Endothelial cell (in vitro differentiated cells): ENCODE results near the gene ZDHHC22. TPM values are rescaled to one million over a fixed set of nuclear protein-coding genes. Genes with fewer than 3 reads are reported as not detected.

Source experiments
- DNase-seq: peaks from one replicate; pipeline ENCODE4 v3.0.0; 2021; ENCODE audit warnings: low spot score
- H3K27ac Mint-ChIP-seq: one replicate; pipeline ENCODE4 v1.8.0; 2021; ENCODE audit warnings: mixed read lengths, inconsistent platforms; ENCODE audit not compliant: unreplicated experiment
- H3K27me3 Mint-ChIP-seq: one replicate; pipeline ENCODE4 v1.8.0; 2021; ENCODE audit warnings: mild to moderate bottlenecking, moderate library complexity, mixed read lengths, inconsistent platforms; ENCODE audit not compliant: unreplicated experiment
- H3K36me3 Mint-ChIP-seq: one replicate; pipeline ENCODE4 v1.8.0; 2021; ENCODE audit warnings: mild to moderate bottlenecking, low read depth, mixed read lengths, inconsistent platforms; ENCODE audit not compliant: unreplicated experiment
- H3K4me1 Mint-ChIP-seq: one replicate; pipeline ENCODE4 v1.8.0; 2021; ENCODE audit warnings: mild to moderate bottlenecking, mixed read lengths, inconsistent platforms; ENCODE audit not compliant: unreplicated experiment
- H3K4me3 Mint-ChIP-seq: one replicate; pipeline ENCODE4 v1.8.0; 2021; ENCODE audit warnings: mild to moderate bottlenecking, mixed read lengths, inconsistent platforms; ENCODE audit not compliant: unreplicated experiment
- H3K9me3 Mint-ChIP-seq: one replicate; pipeline ENCODE4 v1.8.0; 2021; ENCODE audit warnings: mixed read lengths, inconsistent platforms; ENCODE audit not compliant: unreplicated experiment
- total RNA-seq: library from RNA; stranded (reverse); fragmentation: NEBNext Ultra II Directional; extraction: Animal tissue kit (Norgen Biotek cat#: 25700); gene quantifications from one replicate; pipeline ENCODE4 v1.2.1, GENCODE V29; 2021; ENCODE audit not compliant: unreplicated experiment
- TF ChIP-seq, protein P1 (sequence below): fragments of 200-600 bp; sonication (generic); IDR thresholded peaks from one replicate; pipeline ENCODE4 v1.5.0; 2021; ENCODE audit warnings: antibody characterized with exemption; ENCODE audit not compliant: unreplicated experiment

Gene ZDHHC22
- total RNA-seq, 1 donor from 2014 or later, result 12.0 TPM

DNA sequence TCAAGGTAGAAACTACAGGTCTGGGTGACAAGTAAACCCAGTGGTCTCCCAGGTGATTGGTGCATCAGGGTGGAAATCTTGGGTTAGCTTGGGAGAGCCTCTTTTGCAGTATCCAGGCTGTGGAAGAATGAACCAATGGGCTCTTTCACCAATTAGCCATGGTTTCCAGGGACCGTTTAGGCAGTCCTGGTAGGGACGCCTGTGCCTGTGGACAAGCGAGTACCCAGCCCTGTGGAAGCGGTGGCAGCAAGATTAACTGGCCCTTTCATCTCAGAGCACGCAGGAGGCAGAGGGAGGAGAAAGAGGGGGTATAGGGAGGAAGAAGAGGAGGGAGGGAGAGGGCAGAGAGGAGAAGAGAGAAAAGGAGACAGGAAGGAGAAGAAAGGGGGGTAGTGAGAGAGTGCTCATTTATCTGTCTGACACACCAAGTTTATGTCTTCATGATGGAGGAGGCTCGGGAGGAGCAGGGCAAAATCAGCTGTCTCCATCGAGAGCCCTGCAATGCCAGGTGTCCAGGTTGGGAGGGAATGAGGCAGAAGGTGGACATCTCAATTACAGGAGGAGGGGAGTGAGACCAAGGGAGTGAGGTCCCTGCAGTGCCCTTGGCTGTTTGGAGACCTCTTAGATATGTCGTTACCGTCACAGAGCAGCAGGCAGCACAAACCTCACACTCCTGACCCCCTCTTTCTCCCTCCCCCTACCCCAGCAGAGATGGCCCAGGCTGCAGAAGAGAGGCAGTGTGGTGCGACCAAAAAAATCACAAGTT is 4.6 kb upstream of the ZDHHC22 start:
- H3K27me3 Mint-ChIP-seq, result peaks cover 9% of the 10 kb centered on the region
- H3K27ac Mint-ChIP-seq, result peak overlapping the region; percentile 13
- H3K4me3 Mint-ChIP-seq, result no peak overlapping the region
- TF ChIP-seq, protein P1, sequence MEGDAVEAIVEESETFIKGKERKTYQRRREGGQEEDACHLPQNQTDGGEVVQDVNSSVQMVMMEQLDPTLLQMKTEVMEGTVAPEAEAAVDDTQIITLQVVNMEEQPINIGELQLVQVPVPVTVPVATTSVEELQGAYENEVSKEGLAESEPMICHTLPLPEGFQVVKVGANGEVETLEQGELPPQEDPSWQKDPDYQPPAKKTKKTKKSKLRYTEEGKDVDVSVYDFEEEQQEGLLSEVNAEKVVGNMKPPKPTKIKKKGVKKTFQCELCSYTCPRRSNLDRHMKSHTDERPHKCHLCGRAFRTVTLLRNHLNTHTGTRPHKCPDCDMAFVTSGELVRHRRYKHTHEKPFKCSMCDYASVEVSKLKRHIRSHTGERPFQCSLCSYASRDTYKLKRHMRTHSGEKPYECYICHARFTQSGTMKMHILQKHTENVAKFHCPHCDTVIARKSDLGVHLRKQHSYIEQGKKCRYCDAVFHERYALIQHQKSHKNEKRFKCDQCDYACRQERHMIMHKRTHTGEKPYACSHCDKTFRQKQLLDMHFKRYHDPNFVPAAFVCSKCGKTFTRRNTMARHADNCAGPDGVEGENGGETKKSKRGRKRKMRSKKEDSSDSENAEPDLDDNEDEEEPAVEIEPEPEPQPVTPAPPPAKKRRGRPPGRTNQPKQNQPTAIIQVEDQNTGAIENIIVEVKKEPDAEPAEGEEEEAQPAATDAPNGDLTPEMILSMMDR, result no peak
- no peaks in the 10 kb centered on the region for H3K9me3 Mint-ChIP-seq
- DNase-seq, result no peak
- peaks cover 14% of the 10 kb centered on the region for H3K4me1 Mint-ChIP-seq
- no peaks in the 10 kb centered on the region for H3K36me3 Mint-ChIP-seq

DNA sequence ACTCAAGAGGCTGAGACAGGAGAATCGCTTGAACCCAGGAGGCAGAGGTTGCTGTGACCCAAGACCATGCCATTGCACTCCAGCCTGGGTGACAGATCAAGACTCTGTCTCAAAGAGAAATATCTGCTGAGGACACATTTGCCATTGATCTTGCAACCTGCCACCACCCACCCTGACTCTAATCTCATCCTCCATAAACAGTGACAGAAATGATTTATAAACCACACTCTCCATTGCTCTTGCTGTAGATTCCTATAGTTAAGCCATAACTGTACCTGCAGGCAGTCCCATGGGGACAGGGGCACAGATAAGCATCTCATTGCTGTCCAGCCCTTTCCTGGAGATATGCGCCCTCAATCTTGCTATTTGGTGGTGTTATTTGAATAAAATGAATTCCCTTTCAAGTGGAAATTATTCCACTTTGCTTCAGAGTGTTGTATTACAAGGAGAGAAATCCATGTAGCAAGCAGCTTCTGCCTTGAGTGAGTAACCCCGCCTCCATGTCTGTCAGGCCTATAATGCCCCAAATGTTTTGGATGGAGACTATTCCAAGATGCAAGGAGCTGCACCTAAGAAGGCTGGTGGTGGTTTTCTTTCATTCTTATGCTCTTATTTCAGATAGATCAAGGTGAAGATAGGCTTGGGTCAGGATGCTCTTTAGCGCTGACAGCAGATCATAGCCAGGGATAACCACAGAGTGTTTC is 3.0 kb upstream of the ZDHHC22 start:
- no peaks in the 10 kb centered on the region for H3K36me3 Mint-ChIP-seq
- no peak overlapping the region for H3K27ac Mint-ChIP-seq
- peaks cover 9% of the 10 kb centered on the region for H3K27me3 Mint-ChIP-seq
- TF ChIP-seq, protein P1, result no peak
- no peak for DNase-seq
- no peak overlapping the region for H3K4me3 Mint-ChIP-seq
- H3K4me1 Mint-ChIP-seq, result peaks cover 18% of the 10 kb centered on the region
- no peaks in the 10 kb centered on the region for H3K9me3 Mint-ChIP-seq

DNA sequence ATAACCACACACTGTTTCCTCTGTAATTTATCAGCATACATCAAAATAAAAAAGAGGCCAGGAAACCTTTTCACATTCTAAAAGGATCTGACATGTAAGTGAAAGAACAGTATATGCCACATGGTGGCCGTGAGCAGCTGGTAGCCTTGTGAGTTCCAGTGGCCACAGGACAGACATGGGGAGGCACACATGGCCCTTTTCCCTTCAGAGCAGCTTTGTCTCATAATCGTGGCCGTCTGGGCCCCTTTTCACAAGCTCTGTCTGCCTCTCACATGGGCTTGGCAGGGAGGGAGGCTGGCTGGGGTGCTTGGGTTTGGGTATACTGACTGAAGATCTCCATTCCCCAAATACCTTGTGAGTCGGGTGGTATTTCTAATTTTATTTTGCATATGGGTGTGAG is 1.5 kb upstream of the ZDHHC22 start:
- TF ChIP-seq, protein P1, result no peak
- Mint-ChIP-seq H3K27ac (no peak overlapping the region), H3K4me1 (peaks cover 23% of the 10 kb centered on the region), H3K27me3 (peaks cover 13% of the 10 kb centered on the region), H3K9me3 (no peaks in the 10 kb centered on the region), H3K4me3 (no peak overlapping the region), H3K36me3 (no peaks in the 10 kb centered on the region)
- DNase-seq, result no peak

DNA sequence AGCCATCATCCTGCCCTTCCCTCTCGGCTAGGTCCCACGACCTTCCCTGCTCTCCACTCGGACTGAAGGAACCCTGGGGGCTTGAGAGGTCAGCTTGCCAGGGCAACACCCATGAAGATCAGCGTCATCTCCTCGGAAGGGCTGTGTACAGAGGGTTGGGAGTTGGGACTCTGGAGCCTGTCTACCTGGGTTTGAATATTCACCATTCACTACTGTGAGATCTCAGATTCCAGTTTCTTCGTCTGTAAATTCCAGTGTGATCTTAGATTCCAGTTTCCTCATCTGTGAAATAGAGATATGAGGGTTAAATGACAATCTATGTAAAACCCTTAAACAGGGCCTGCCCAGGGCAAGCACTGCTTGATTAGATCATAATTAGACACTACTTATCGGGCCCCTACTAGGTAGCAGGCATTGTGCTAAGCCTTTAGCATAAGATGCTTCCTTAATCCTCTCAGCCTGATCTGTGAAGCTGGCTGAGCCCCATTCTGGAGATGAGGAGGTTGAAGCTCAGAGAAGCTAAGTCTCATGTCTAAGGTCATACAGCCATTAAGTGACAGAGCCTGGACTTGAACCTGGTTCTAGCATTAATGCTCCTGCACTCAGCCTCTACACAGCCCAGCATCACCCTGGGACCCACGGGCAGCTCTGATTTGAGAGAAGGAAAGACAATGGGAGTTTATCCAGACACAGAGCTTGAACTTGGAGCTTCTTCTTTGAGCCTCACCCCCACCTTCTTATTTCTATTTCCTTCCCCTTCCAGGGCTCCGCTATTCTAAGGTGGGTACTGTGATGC is 612 bp upstream of the ZDHHC22 start:
- Mint-ChIP-seq H3K36me3 (no peaks in the 10 kb centered on the region), H3K27ac (no peak overlapping the region), H3K9me3 (no peaks in the 10 kb centered on the region), H3K27me3 (peaks cover 13% of the 10 kb centered on the region), H3K4me1 (peaks cover 23% of the 10 kb centered on the region), H3K4me3 (peak overlapping the region; percentile 92)
- no peak for DNase-seq
- TF ChIP-seq, protein P1, result no peak
